Measurements from ENCODE around the gene HOXA7. TPM values are rescaled to one million over a fixed set of nuclear protein-coding genes. Genes with fewer than 3 reads are reported as not detected.

HOXA7 gene
- total RNA-seq, 1 experiment from 2014 or later = 2.6 TPM

DNA sequence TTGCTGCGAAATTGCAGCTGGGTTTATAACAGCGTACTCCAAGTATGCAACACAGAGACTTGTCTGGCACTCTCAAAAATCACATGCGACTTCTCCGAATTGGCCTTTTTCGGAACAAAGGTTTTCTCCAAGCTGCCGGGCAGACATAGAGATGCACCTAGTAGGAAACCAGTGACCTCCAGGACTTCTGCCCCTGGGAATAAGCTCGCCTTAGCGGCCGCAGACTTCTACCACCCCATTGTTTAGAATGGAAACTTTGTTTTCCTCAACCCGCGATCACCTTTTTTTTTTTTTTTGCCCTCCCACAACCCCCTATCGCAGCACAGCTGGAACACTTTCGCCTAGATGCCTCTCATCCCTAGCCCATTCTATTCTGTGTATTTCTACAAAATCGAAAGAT is 22.6 kb upstream of the HOXA7 start:
- Histone ChIP-seq H2AFZ (ENCODE audit: low read length) (no peak overlapping the region), H3F3A (ENCODE audit: low read length, unreplicated experiment) (no peaks in the 10 kb centered on the region), H3K9me2 (replicated peaks; ENCODE audit: low read length) (no peaks in the 10 kb centered on the region), H3K4me2 (ENCODE audit: low read length) (peak overlapping the region; percentile 93), H3K4me3 (ENCODE audit: low read length) (peak overlapping the region; percentile 84), H3K9ac (ENCODE audit: low read length) (peak overlapping the region; percentile 90), H3K4me1 (ENCODE audit: insufficient read depth, low read length) (peaks cover 46% of the 10 kb centered on the region), H3K9me3 (ENCODE audit: low read length) (no peaks in the 10 kb centered on the region), H3K27me3 (ENCODE audit: low read length) (no peaks in the 10 kb centered on the region), H3K27ac (ENCODE audit: low read length) (peak overlapping the region; percentile 97), H3K36me3 (ENCODE audit: low read depth, low read length) (no peaks in the 10 kb centered on the region), H4K20me1 (ENCODE audit: low read length) (no peaks in the 10 kb centered on the region), H3K79me2 (ENCODE audit: low read length) (peaks cover 99% of the 10 kb centered on the region)
- ChIA-PET CTCF (interaction anchor here (0.7 to 1.3 kb wide), 4 partner anchors 10 to 575 kb away, joined by 4 to 11 read pairs (median 7); no protein-coding TSS in a partner anchor), POLR2A (ENCODE audit: unreplicated experiment) (interaction anchor here (0.5 to 1.3 kb wide), 2 partner anchors 8 to 11 kb away, joined by 7 read pairs; no protein-coding TSS in a partner anchor)
- intact Hi-C loops (cut with micrococcal nuclease) = no loop called here
- ATAC-seq = no peak
- BruUV-seq (replicated peaks) = no TSS peak
- no peak for DNase-seq
- TF ChIP-seq EZH2phosphoT487 (IDR thresholded peaks at IDR 0.05; ENCODE audit: borderline replicate concordance, low read length) = no peak
- TF ChIP-seq, protein P1, sequence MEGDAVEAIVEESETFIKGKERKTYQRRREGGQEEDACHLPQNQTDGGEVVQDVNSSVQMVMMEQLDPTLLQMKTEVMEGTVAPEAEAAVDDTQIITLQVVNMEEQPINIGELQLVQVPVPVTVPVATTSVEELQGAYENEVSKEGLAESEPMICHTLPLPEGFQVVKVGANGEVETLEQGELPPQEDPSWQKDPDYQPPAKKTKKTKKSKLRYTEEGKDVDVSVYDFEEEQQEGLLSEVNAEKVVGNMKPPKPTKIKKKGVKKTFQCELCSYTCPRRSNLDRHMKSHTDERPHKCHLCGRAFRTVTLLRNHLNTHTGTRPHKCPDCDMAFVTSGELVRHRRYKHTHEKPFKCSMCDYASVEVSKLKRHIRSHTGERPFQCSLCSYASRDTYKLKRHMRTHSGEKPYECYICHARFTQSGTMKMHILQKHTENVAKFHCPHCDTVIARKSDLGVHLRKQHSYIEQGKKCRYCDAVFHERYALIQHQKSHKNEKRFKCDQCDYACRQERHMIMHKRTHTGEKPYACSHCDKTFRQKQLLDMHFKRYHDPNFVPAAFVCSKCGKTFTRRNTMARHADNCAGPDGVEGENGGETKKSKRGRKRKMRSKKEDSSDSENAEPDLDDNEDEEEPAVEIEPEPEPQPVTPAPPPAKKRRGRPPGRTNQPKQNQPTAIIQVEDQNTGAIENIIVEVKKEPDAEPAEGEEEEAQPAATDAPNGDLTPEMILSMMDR (conservative IDR thresholded peaks at IDR 0.05; ENCODE audit: low read depth, low read length) = no peak
- no peak for TF ChIP-seq EZH2 (IDR thresholded peaks at IDR 0.05; ENCODE audit: low read length, unreplicated experiment)

DNA sequence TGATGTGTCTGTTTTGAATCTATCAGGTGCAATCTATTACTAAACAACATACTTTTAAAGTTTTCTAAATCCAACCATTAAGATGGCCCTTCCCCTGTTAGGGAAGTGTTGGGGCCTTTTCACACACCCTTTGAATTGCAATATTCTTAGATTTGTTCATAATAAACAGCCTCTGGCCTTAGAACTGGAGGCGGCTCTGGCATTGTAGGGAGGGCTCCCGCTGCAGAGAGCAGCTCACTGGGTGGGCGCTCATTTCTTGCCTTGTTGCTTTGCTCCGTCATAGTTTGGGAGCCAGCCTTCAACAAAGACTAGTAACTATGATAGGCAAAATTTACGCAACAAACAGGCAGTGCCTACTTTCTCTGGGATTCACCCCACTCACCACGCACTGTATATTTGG is 21.9 kb upstream of the HOXA7 start:
- Histone ChIP-seq H3K9ac (ENCODE audit: low read length) (peak overlapping the region; percentile 90), H3K27me3 (ENCODE audit: low read length) (no peaks in the 10 kb centered on the region), H3K27ac (ENCODE audit: low read length) (peak overlapping the region; percentile 97), H3K4me1 (ENCODE audit: insufficient read depth, low read length) (peaks cover 46% of the 10 kb centered on the region), H2AFZ (ENCODE audit: low read length) (no peak overlapping the region), H3K4me3 (ENCODE audit: low read length) (peak overlapping the region; percentile 84), H3K36me3 (ENCODE audit: low read depth, low read length) (no peaks in the 10 kb centered on the region), H3F3A (ENCODE audit: low read length, unreplicated experiment) (no peaks in the 10 kb centered on the region), H3K4me2 (ENCODE audit: low read length) (peak overlapping the region; percentile 93), H3K9me2 (replicated peaks; ENCODE audit: low read length) (no peaks in the 10 kb centered on the region), H4K20me1 (ENCODE audit: low read length) (no peaks in the 10 kb centered on the region), H3K9me3 (ENCODE audit: low read length) (no peaks in the 10 kb centered on the region), H3K79me2 (ENCODE audit: low read length) (peaks cover 99% of the 10 kb centered on the region)
- intact Hi-C loops (cut with micrococcal nuclease) = no loop called here
- DNase-seq = no peak
- no TSS peak for BruUV-seq (replicated peaks)
- no peak for ATAC-seq
- no peak for TF ChIP-seq EZH2phosphoT487 (IDR thresholded peaks at IDR 0.05; ENCODE audit: borderline replicate concordance, low read length)
- TF ChIP-seq EZH2 (IDR thresholded peaks at IDR 0.05; ENCODE audit: low read length, unreplicated experiment) = no peak
- TF ChIP-seq, protein P1 (conservative IDR thresholded peaks at IDR 0.05; ENCODE audit: low read depth, low read length) = no peak
- ChIA-PET POLR2A (ENCODE audit: unreplicated experiment) (interaction anchor here (0.5 to 1.3 kb wide), 2 partner anchors 9 to 11 kb away, joined by 7 read pairs; no protein-coding TSS in a partner anchor), CTCF (no interaction called here)

DNA sequence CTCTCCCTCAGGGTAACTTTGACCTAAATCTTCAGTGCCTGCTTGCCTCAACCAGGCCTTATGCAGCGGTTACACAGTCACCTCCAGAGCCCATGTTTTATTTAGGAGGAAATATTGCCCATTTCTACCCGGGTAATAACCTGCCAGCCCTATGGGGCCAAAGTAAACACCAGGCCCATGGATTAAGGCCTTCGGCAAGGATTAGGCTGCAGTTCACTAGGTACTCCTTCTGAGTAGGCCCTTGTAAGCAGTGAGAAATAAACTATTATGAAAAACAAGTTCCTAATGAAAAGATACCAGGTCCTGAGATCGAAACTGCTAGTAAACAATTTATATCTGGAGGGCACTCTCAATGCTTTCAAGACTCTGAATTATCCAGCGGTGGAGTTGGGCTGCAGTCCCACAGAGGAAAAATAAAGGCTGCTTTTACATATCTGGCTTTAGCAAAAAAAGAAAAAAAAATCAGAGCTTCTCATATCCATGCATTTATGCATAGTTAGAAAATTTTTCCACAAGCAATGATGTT is 21.4 kb upstream of the HOXA7 start:
- Histone ChIP-seq H3K27me3 (ENCODE audit: low read length) (no peaks in the 10 kb centered on the region), H4K20me1 (ENCODE audit: low read length) (no peaks in the 10 kb centered on the region), H3K9ac (ENCODE audit: low read length) (peak overlapping the region; percentile 90), H3K4me2 (ENCODE audit: low read length) (peak overlapping the region; percentile 93), H3K36me3 (ENCODE audit: low read depth, low read length) (no peaks in the 10 kb centered on the region), H3K79me2 (ENCODE audit: low read length) (peaks cover 99% of the 10 kb centered on the region), H2AFZ (ENCODE audit: low read length) (no peak overlapping the region), H3K9me3 (ENCODE audit: low read length) (no peaks in the 10 kb centered on the region), H3F3A (ENCODE audit: low read length, unreplicated experiment) (no peaks in the 10 kb centered on the region), H3K9me2 (replicated peaks; ENCODE audit: low read length) (no peaks in the 10 kb centered on the region), H3K27ac (ENCODE audit: low read length) (peak overlapping the region; percentile 97), H3K4me3 (ENCODE audit: low read length) (peak overlapping the region; percentile 84), H3K4me1 (ENCODE audit: insufficient read depth, low read length) (peaks cover 45% of the 10 kb centered on the region)
- TF ChIP-seq, protein P1 (conservative IDR thresholded peaks at IDR 0.05; ENCODE audit: low read depth, low read length) = no peak
- TF ChIP-seq EZH2phosphoT487 (IDR thresholded peaks at IDR 0.05; ENCODE audit: borderline replicate concordance, low read length) = no peak
- TF ChIP-seq EZH2 (IDR thresholded peaks at IDR 0.05; ENCODE audit: low read length, unreplicated experiment) = no peak
- ChIA-PET CTCF (no interaction called here), POLR2A (ENCODE audit: unreplicated experiment) (interaction anchor here (0.5 kb wide), 1 partner anchor 428 kb away, joined by 4 read pairs; no protein-coding TSS in a partner anchor)
- intact Hi-C loops (cut with micrococcal nuclease) = no loop called here
- ATAC-seq (no peak), DNase-seq (no peak)
- no TSS peak for BruUV-seq (replicated peaks)

All from PC-3 (cell line).